Activated CD4-positive, CD25-positive, alpha-beta regulatory T cell (primary cell): ENCODE data around the gene CRY2.

ENCODE experiments used
- DNase-seq, 4 experiments: peaks; one replicate each; lab custom pipeline; 2025; lab: John Stamatoyannopoulos, UW

CRY2 gene

GRCh38 chr11:45848654-45849081 lies 1.4 kb downstream of the CRY2 start:
- no peak for DNase-seq

GRCh38 chr11:45850446-45850845 lies 3.2 kb downstream of the CRY2 start:
- DNase-seq = no peak

- no peak for DNase-seq
These were observed 4.0 kb downstream of the CRY2 start for GRCh38 chr11:45851228-45851627.

GRCh38 chr11:45852018-45852711 lies 4.9 kb downstream of the CRY2 start:
- no peak for DNase-seq

GRCh38 chr11:45852712-45853101 lies 5.4 kb downstream of the CRY2 start:
- DNase-seq = no peak

GRCh38 chr11:45853332-45854219 lies 6.3 kb downstream of the CRY2 start:
- no peak for DNase-seq

GRCh38 chr11:45855308-45855707 lies 8.0 kb downstream of the CRY2 start:
- DNase-seq = no peak

GRCh38 chr11:45856044-45856468 lies 8.8 kb downstream of the CRY2 start:
- DNase-seq = no peak

GRCh38 chr11:45857961-45858474 lies 10.7 kb downstream of the CRY2 start:
- no peak for DNase-seq

- DNase-seq = no peak
These were observed 11.6 kb downstream of the CRY2 start for GRCh38 chr11:45858751-45859398.

- no peak for DNase-seq
These were observed 12.4 kb downstream of the CRY2 start for GRCh38 chr11:45859661-45860140.

GRCh38 chr11:45860348-45860747 lies 13.1 kb downstream of the CRY2 start:
- no peak for DNase-seq

GRCh38 chr11:45860764-45861510 lies 13.7 kb downstream of the CRY2 start:
- DNase-seq = no peak

GRCh38 chr11:45864041-45864440 lies 16.8 kb downstream of the CRY2 start:
- no peak for DNase-seq

GRCh38 chr11:45869551-45869950 lies 22.3 kb downstream of the CRY2 start:
- no peak for DNase-seq

GRCh38 chr11:45870706-45871105 lies 23.4 kb downstream of the CRY2 start:
- no peak for DNase-seq

GRCh38 chr11:45871638-45872037 lies 24.4 kb downstream of the CRY2 start:
- DNase-seq = no peak

- peak in 2 of 4 experiments; percentile 4 to 7 for DNase-seq
These were observed 25.5 kb downstream of the CRY2 start for GRCh38 chr11:45872651-45873356.

- DNase-seq = no peak
These were observed 29.1 kb downstream of the CRY2 start for GRCh38 chr11:45876401-45876800.

GRCh38 chr11:45877221-45877620 lies 29.9 kb downstream of the CRY2 start:
- DNase-seq = no peak

- DNase-seq = no peak
These were observed 30.6 kb downstream of the CRY2 start for GRCh38 chr11:45877845-45878244.
